D721Med (cell line): Measurements from ENCODE around the gene ALDH3A2.
"Not testable (repeated sequence)": the region's sequence is repeated elsewhere in the genome, so short reads cannot be mapped to it uniquely, and the experiment has no call there.

Source experiments
- DNase-seq: peaks from one replicate; pipeline ENCODE4 v3.0.0; 2011; ENCODE audit warnings: low spot score; ENCODE audit not compliant: insufficient read length
- FAIRE-seq: peaks from 2 replicates; lab custom pipeline; 2011; peaks lifted over from hg19 to GRCh38; lab: Jason Lieb, UNC
- CTCF ChIP-seq: IDR thresholded peaks from 2 replicates; pipeline ENCODE4 v1.5.1; 2012; ENCODE audit warnings: mild to moderate bottlenecking, control low read depth; ENCODE audit not compliant: insufficient read depth; ENCODE audit errors: missing control alignments

The ALDH3A2 gene

GRCh38 chr17:19678581-19679453, 30.3 kb downstream of the ALDH3A2 start:
- no peak for TF ChIP-seq CTCF
- FAIRE-seq (no peak), DNase-seq (no peak)

GRCh38 chr17:19683117-19683516, 34.6 kb downstream of the ALDH3A2 start:
- DNase-seq, result no peak
- FAIRE-seq, result no peak
- TF ChIP-seq CTCF, result no peak

GRCh38 chr17:19684909-19685580, 36.5 kb downstream of the ALDH3A2 start:
- FAIRE-seq, DNase-seq: not testable (repeated sequence)

GRCh38 chr17:19686400-19687090, 38.0 kb downstream of the ALDH3A2 start:
- no peak for TF ChIP-seq CTCF
- FAIRE-seq (no peak), DNase-seq (no peak)

- TF ChIP-seq CTCF, result no peak
- DNase-seq (no peak), FAIRE-seq (no peak)
Observed at GRCh38 chr17:19702217-19702641, 53.7 kb downstream of the ALDH3A2 start.

- no peak for TF ChIP-seq CTCF
- peak; percentile 16 for DNase-seq
- no peak for FAIRE-seq
Observed at GRCh38 chr17:19703106-19703827, 54.7 kb downstream of the ALDH3A2 start.
